ENCODE measurements around the gene ATP9B. TPM values are rescaled to one million over a fixed set of nuclear protein-coding genes. Genes with fewer than 3 reads are reported as not detected.

The ATP9B gene
- total and polyA plus RNA-seq, 2 experiments from 2014 or later, result 8.5 to 12.8 TPM

DNA sequence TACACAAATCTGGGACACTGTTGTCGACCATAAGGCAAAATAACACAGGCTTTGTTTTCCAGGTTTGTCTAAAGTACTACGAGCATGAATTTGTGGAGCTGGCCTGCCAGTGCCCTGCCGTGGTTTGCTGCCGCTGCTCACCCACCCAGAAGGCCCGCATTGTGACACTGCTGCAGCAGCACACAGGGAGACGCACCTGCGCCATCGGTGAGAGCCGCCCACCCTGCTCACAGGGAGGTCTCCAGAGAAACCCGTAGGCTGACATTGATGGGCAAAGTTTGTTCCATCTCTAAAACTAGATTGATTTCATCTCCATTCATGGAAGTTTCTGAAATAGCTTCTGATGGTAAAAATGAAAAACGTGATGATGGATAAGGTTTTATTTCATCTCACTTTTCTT is 276.2 kb downstream of the ATP9B start:
- Histone ChIP-seq H3K4me3 (no peak overlapping the region), H3K9me3 (ENCODE audit: low read depth) (no peaks in the 10 kb centered on the region), H3K4me1 (ENCODE audit: insufficient read depth) (no peaks in the 10 kb centered on the region), H3K4me2 (ENCODE audit: unreplicated experiment) (no peak overlapping the region), H3K9me2 (ENCODE audit: insufficient read depth) (no peaks in the 10 kb centered on the region), H2AFZ (no peak overlapping the region), H3K27ac (no peak overlapping the region), H3K36me3 (ENCODE audit: low read depth) (peaks cover 15% of the 10 kb centered on the region; the same call in 1 of the 2 replicates), H3F3A (ENCODE audit: insufficient read depth) (no peaks in the 10 kb centered on the region), H3K9ac (no peak overlapping the region), H3K27me3 (replicated peaks; ENCODE audit: insufficient read depth) (no peaks in the 10 kb centered on the region), H3K79me2 (ENCODE audit: insufficient read depth) (no peaks in the 10 kb centered on the region), H4K20me1 (ENCODE audit: insufficient read depth) (no peaks in the 10 kb centered on the region)
- no peak for TF ChIP-seq EZH2 (IDR thresholded peaks at IDR 0.05; ENCODE audit: insufficient read depth, poor library complexity, severe bottlenecking)
- no peak for TF ChIP-seq EZH2phosphoT487 (IDR thresholded peaks at IDR 0.05; ENCODE audit: insufficient read depth, low read depth)
- in situ Hi-C loops (cut with MboI), result no loop called here
- WGBS, 2 experiments (ENCODE audit: low coverage in 1 of 2, low lambda C conversion rate in 2 of 2, missing lambda C conversion rate in 2 of 2), result 92 to 93% methylated on average over 11 of the region's 11 CpGs
- DNase-seq, result no peak

DNA sequence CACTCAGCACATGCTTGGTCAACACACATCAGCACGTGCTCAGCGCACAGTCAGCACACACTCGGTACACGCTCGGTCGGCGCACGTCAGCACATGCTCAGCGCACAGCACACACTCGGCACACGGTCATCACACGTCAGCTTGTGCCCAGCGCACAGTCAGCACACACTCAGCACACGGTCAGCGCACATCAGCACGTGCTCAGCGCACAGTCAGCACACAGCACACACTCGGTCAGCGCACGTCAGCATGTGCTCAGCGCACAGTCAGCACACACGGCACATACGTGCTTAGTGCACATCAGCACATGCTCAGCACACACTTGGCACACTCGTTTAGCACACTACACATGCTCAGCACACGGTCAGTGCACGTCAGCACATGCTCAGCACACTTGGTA is 276.8 kb downstream of the ATP9B start:
- no peaks in the 10 kb centered on the region for H3K4me1 ChIP-seq (ENCODE audit: insufficient read depth)
- H3F3A ChIP-seq (ENCODE audit: insufficient read depth), result no peaks in the 10 kb centered on the region
- no peak overlapping the region for H3K27ac ChIP-seq
- H3K9me2 ChIP-seq (ENCODE audit: insufficient read depth), result no peaks in the 10 kb centered on the region
- no peaks in the 10 kb centered on the region for H3K9me3 ChIP-seq (ENCODE audit: low read depth)
- 93 to 94% methylated on average over 23 to 26 of the region's 26 CpGs for WGBS, 2 experiments (ENCODE audit: low coverage in 1 of 2, low lambda C conversion rate in 2 of 2, missing lambda C conversion rate in 2 of 2)
- H3K4me3 ChIP-seq, result no peak overlapping the region
- no peak overlapping the region for H3K9ac ChIP-seq
- H3K4me2 ChIP-seq (ENCODE audit: unreplicated experiment), result no peak overlapping the region
- H3K79me2 ChIP-seq (ENCODE audit: insufficient read depth), result no peaks in the 10 kb centered on the region
- TF ChIP-seq EZH2phosphoT487 (IDR thresholded peaks at IDR 0.05; ENCODE audit: insufficient read depth, low read depth) (no peak), EZH2 (IDR thresholded peaks at IDR 0.05; ENCODE audit: insufficient read depth, poor library complexity, severe bottlenecking) (no peak)
- no peaks in the 10 kb centered on the region for H3K27me3 ChIP-seq (replicated peaks; ENCODE audit: insufficient read depth)
- no peaks in the 10 kb centered on the region for H4K20me1 ChIP-seq (ENCODE audit: insufficient read depth)
- in situ Hi-C loops (cut with MboI), result no loop called here
- H2AFZ ChIP-seq, result no peak overlapping the region
- H3K36me3 ChIP-seq (ENCODE audit: low read depth), result peaks cover 15% of the 10 kb centered on the region; the same call in 1 of the 2 replicates
- no peak for DNase-seq

DNA sequence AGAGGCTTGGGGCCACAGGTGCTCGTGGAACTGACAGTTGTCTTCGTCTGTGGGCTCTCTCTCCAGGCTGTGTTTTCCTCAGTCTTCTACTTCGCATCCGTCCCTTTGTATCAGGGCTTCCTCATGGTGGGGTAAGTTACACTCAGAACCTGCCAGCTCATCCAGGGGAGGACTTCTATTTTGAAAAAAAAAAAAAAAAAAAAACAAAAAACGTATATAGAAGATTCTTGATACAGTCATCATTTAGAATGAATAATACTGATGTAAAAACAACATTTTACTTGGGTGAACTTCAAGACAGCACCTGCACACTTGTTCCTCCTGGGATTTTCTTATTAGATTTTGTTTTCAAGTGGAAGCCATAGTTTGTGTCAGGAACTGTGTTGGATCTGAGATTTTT is 278.9 kb downstream of the ATP9B start:
- peak; percentile 6 for DNase-seq
- 78 to 80% methylated on average over 5 of the region's 5 CpGs for WGBS, 2 experiments (ENCODE audit: low coverage in 1 of 2, low lambda C conversion rate in 2 of 2, missing lambda C conversion rate in 2 of 2)

DNA sequence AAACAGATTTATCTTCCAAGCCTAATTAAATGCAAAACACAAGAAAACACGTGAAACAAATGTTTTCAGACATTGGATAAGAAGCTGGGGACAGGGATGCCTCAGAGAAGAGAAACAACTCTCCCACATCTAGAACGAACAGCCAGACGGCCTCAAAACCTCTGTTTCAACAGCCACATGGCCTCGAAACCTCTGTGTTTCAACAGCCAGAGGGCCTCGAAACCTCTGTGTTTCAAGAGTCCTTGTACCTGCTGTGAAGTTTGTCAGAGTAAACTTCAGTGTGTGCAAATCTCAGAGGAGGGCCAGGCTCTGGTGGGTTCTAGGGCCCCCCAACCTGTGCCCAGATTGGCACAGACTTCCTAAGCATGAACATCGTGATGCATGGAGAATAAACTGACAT is 283.2 kb downstream of the ATP9B start:
- no peaks in the 10 kb centered on the region for H3K9me2 ChIP-seq (ENCODE audit: insufficient read depth)
- no peaks in the 10 kb centered on the region for H3K27me3 ChIP-seq (replicated peaks; ENCODE audit: insufficient read depth)
- H3K9me3 ChIP-seq (ENCODE audit: low read depth), result no peaks in the 10 kb centered on the region
- no peak overlapping the region for H3K4me2 ChIP-seq (ENCODE audit: unreplicated experiment)
- no peaks in the 10 kb centered on the region for H3F3A ChIP-seq (ENCODE audit: insufficient read depth)
- no peaks in the 10 kb centered on the region for H3K36me3 ChIP-seq (ENCODE audit: low read depth)
- in situ Hi-C loops (cut with MboI), result no loop called here
- 79 to 83% methylated on average over 6 of the region's 6 CpGs for WGBS, 2 experiments (ENCODE audit: low coverage in 1 of 2, low lambda C conversion rate in 2 of 2, missing lambda C conversion rate in 2 of 2)
- no peak overlapping the region for H3K9ac ChIP-seq
- H4K20me1 ChIP-seq (ENCODE audit: insufficient read depth), result no peaks in the 10 kb centered on the region
- no peak overlapping the region for H3K27ac ChIP-seq
- TF ChIP-seq EZH2phosphoT487 (IDR thresholded peaks at IDR 0.05; ENCODE audit: insufficient read depth, low read depth) (no peak), EZH2 (IDR thresholded peaks at IDR 0.05; ENCODE audit: insufficient read depth, poor library complexity, severe bottlenecking) (no peak)
- no peak overlapping the region for H3K4me3 ChIP-seq
- no peak for DNase-seq
- no peak overlapping the region for H2AFZ ChIP-seq
- H3K79me2 ChIP-seq (ENCODE audit: insufficient read depth), result no peaks in the 10 kb centered on the region
- H3K4me1 ChIP-seq (ENCODE audit: insufficient read depth), result no peaks in the 10 kb centered on the region

More for the DNA sequence above, 278.9 kb downstream of the ATP9B start:
- Histone ChIP-seq H3K9me2 (ENCODE audit: insufficient read depth) (no peaks in the 10 kb centered on the region), H3K9me3 (ENCODE audit: low read depth) (no peaks in the 10 kb centered on the region), H3K79me2 (ENCODE audit: insufficient read depth) (no peaks in the 10 kb centered on the region), H2AFZ (no peak overlapping the region), H3K27me3 (replicated peaks; ENCODE audit: insufficient read depth) (no peaks in the 10 kb centered on the region), H3F3A (ENCODE audit: insufficient read depth) (no peaks in the 10 kb centered on the region), H3K4me3 (no peak overlapping the region), H3K4me1 (ENCODE audit: insufficient read depth) (no peaks in the 10 kb centered on the region), H3K9ac (no peak overlapping the region), H4K20me1 (ENCODE audit: insufficient read depth) (no peaks in the 10 kb centered on the region), H3K27ac (no peak overlapping the region), H3K36me3 (ENCODE audit: low read depth) (peaks cover 15% of the 10 kb centered on the region; the same call in 1 of the 2 replicates), H3K4me2 (ENCODE audit: unreplicated experiment) (no peak overlapping the region)
- no peak for TF ChIP-seq EZH2phosphoT487 (IDR thresholded peaks at IDR 0.05; ENCODE audit: insufficient read depth, low read depth)
- TF ChIP-seq EZH2 (IDR thresholded peaks at IDR 0.05; ENCODE audit: insufficient read depth, poor library complexity, severe bottlenecking), result no peak
- in situ Hi-C loops (cut with MboI), result no loop called here

- Histone ChIP-seq H3K27ac (no peak overlapping the region), H3K9me2 (ENCODE audit: insufficient read depth) (no peaks in the 10 kb centered on the region), H3F3A (ENCODE audit: insufficient read depth) (no peaks in the 10 kb centered on the region), H3K4me3 (no peak overlapping the region), H2AFZ (no peak overlapping the region), H4K20me1 (ENCODE audit: insufficient read depth) (no peaks in the 10 kb centered on the region), H3K4me2 (ENCODE audit: unreplicated experiment) (no peak overlapping the region), H3K36me3 (ENCODE audit: low read depth) (no peaks in the 10 kb centered on the region), H3K9ac (no peak overlapping the region), H3K9me3 (ENCODE audit: low read depth) (no peaks in the 10 kb centered on the region), H3K4me1 (ENCODE audit: insufficient read depth) (no peaks in the 10 kb centered on the region), H3K79me2 (ENCODE audit: insufficient read depth) (no peaks in the 10 kb centered on the region), H3K27me3 (replicated peaks; ENCODE audit: insufficient read depth) (no peaks in the 10 kb centered on the region)
- WGBS, 2 experiments (ENCODE audit: low coverage in 1 of 2, low lambda C conversion rate in 2 of 2, missing lambda C conversion rate in 2 of 2), result 93 to 94% methylated on average over 17 of the region's 17 CpGs
- in situ Hi-C loops (cut with MboI), result no loop called here
- TF ChIP-seq EZH2 (IDR thresholded peaks at IDR 0.05; ENCODE audit: insufficient read depth, poor library complexity, severe bottlenecking), result no peak
- no peak for TF ChIP-seq EZH2phosphoT487 (IDR thresholded peaks at IDR 0.05; ENCODE audit: insufficient read depth, low read depth)
- no peak for DNase-seq
These were observed 284.1 kb downstream of the ATP9B start for GRCh38 chr18:79353267-79353666.

Measured in GM23248 (cell line).